Neural progenitor cell (in vitro differentiated cells): ENCODE data around the gene SLC35A2.

Source experiments
- CTCF ChIP-seq: fragments of 200-600 bp; sonication (generic); IDR thresholded peaks from 2 replicates; pipeline ENCODE4 v1.5.1; 2017; ENCODE audit warnings: antibody characterized with exemption, mild to moderate bottlenecking
- EZH2phosphoT487 ChIP-seq: fragments of 200-600 bp; sonication (generic); IDR thresholded peaks from 2 replicates; pipeline ENCODE4 v1.6.1; 2017; ENCODE audit warnings: antibody characterized with exemption

DNA sequence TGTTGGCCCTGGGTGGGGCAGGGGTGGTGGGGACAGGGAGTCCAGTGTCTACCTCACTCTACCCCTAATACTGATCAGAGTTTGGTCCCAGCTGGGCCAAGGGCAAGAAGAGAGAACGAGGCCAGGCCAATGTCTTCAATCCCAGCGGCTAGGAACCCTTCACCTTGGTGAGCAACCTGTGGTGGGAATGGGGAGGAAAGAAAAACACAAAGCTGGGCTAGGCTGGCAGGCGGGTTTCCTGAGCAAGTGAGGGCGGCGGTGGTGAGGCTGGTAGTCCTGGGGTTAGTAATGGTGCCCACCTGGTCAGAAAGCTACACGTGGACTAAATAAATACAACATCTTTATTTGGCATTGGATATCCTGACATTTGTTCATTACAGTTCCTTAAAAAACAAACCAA lies 8.2 kb downstream of the SLC35A2 start:
- TF ChIP-seq CTCF (no peak), EZH2phosphoT487 (no peak)
